Activated CD4-positive, alpha-beta T cell treated with anti-CD3 and anti-CD28 coated beads for 1 hour (primary cell): Measurements from ENCODE around the gene DPF3.

Source experiments
- DNase-seq: peaks from one replicate; pipeline ENCODE4 v3.0.0-alpha.2; 2020

DPF3 gene

DNA sequence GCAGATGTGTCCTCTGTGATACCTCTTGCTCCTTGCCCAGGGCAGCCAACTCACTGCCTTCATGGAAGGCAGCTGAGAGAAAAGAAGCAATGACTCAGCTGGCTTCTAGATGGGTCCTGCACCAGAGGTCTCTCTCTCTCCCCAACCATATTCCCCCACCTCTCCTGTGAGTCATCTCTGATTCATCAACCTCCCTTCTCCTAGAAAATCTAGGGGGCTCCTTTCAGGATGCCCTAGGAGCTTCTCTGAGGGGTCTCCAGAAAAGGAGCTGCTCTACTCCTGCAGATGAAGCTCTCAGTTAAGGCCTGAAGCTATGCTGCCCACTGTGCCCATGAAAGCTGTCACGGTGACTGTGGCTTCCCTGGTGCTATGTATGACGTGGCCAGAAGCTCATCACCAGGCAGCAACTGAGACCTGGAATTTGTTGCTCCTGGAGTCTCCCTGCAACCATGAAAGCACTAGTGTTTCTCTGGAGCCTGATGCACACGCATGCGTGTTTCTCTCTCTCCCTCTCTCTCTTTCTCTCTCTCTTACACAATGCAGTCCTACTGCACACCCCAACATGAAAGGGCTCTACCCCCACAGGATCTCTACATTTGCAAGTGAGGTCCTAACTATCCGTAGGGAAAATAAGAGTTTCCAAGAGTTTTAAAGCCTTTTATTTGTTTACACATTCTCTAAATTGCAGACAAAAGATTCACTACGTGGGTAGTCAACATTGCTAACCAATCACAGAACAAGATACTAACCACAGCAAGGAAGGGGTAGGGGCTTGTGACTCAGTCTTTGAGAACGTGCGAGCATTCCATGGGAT, 285.3 kb downstream of the DPF3 start:
- no peak for DNase-seq

DNA sequence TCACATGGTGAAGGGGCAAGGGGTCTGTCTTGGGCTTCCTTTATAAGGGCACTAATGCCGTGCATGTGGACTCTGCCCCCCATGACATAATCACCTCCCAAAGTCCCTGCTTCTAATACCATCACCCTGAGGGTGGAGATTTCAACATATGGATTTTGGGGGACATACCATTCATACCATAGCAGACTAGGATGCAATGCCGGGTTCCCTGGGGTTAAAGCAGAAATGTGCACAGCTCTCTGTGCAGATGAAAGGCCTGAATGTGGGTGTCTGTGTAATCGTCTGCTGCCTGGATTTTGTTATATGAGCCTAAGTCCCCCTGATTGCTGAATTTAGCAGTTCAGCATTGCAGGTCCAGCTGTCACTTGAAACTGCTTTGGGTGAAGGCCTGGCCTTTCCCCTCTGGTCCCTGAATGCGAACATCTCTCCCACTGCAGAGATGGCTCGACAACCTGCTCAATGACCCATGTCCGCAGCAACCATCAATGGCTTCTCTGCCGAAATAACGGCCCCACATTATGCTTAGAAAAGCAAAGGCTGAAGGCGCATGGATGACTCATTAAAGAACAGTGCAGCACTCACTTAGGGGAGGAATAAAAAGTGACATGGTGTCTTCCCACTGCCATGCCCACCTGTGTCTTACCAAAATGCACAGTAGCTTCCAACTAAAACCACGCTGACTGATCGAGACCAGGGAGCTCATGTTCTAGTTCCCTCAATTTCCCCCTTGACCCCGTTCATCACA, 286.3 kb downstream of the DPF3 start:
- DNase-seq: no peak

DNA sequence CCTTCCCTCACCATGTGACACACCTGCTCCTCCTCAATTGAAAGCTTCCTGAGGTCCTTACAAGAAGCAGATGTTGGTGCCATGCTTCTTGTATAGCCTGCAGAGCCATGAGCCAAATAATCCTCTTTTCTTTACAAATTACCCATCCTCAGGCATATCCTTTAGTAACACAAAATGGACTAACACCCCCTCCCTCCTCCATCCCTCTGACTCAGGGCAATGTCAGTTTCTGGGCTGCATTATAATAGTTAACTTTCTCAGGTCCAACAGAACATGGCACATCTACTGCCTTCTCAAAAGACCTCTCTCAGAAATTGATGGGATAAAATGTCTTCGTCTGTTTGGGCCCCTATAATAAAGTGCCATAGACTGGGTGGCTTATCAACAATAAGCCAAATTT, 287.0 kb downstream of the DPF3 start:
- DNase-seq: no peak

DNA sequence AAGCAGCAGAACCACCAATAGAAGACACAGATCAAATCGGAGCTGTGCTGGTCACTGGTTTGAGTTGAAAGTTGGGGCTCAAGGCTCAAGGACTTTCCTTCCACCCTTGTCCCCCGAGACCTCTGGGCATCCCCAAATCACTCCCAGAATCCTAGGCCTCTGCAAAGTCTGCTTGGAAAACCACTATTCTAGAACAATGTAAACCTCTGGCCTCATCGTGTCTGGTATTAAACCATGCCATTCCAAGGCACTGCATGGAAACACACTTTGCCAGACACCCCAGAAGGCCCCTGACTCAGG, 288.0 kb downstream of the DPF3 start:
- DNase-seq: no peak

DNA sequence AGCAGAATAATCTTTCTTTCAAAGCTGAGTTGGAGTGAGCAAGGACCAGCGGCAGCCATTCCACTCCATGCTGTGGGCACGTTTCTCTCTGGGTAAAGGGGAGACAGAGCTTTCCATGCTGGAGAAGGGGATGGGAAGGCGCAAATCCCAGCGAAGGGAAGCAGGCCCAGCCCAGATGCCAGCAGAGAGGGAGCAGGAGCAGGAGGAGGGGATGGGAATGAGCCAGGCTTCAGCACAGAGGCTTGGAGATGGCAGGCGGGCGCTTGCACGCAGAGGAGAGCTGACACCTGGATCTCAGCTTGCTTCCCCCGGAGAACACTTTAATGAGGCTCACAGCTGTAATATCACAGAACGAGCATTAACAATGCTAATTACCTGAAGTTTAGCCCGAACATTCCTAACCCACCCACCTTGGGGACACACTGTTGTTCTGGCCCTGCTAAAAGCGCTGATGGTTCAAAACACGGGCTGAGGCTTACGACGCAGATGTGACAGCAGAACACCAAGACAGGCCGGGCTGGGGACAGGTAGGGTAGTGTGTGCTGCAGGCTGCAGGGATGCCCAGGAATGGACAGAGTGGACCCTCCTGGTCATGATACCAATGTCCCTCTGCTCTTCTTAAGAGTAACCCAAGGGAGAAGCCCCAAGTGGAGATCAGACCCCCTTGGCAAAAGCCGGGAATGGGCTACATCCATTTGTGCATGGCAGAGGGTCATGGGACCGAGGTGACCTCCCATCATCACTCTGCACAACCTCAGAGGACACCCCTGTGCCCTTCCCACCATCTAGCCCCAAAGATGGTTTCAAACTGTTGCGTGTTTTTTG, 288.6 kb downstream of the DPF3 start:
- DNase-seq: no peak

DNA sequence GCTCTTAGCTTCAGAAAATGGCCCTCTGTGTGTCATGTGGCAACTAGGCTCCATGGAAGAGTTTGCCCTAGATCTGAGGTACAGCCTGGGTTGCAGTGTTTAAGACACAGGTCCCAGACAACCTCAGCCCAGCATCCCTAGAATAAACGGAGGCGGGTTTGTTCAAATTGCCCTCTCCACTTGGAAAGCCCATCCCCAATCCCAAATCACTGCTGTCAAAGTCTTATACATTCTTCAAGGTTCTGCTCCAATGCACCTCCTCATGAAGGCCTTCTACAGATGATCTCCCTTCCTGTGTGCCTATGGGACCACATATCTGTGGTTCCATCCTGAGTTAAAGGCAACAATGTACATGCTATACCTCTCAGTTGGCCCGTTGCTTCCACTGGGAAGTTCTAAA, 289.8 kb downstream of the DPF3 start:
- DNase-seq: no peak

DNA sequence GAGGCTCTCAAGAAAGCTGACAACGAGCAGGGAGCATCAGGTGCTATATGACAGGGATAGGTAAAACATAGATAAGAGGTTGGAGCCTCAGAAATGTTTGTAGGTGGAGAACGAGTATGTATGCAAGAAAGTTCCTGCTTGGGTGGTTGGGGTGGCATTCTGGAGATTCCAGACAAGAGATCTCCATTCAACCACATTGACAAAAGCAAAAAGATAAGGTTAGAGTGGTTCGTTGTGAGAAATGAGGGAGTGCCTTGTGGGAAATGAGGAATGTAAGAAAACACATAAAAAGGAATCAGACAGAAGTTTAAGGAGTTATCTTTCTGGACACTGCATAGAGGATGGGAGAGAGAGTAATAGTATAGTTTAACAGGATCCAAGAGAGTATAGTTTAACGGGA, 290.3 kb downstream of the DPF3 start:
- no peak for DNase-seq

DNA sequence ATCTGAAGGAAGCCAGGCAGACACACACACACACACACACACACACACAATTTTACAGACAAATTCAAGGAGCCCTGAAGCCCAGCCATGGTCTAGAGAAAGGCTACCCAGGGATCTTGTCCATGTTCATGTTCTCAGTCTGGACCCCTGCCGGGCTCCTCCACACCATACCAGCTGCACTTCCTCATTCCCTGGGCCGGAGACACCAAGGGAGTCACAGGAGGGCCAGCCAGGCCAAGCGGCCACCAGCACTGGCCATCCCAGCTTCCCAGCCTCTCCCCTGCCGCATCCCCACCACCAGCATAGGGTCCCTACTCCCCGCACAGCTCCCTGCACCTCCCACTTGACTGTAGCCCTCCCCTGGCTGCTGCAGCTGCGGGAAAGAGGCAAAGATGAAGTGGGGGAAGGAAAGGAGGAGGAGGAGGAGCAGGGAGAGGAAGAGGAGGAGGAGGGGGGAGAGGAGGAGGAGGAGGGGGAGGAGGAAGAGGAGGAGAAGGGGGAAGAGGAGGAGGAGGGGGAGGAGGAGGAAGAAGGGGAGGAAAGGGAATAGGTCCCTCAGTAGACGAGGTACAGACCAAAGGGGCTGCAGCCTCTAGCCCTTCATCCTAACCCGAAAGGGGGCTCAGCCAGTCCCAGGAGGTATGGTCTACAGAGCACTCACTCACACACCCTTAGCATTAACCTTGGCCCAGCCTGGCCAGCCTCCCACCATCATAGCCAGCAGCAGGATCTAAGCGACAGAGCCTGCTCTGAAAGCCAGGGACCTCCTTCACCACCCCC, 293.2 kb downstream of the DPF3 start:
- DNase-seq: no peak

DNA sequence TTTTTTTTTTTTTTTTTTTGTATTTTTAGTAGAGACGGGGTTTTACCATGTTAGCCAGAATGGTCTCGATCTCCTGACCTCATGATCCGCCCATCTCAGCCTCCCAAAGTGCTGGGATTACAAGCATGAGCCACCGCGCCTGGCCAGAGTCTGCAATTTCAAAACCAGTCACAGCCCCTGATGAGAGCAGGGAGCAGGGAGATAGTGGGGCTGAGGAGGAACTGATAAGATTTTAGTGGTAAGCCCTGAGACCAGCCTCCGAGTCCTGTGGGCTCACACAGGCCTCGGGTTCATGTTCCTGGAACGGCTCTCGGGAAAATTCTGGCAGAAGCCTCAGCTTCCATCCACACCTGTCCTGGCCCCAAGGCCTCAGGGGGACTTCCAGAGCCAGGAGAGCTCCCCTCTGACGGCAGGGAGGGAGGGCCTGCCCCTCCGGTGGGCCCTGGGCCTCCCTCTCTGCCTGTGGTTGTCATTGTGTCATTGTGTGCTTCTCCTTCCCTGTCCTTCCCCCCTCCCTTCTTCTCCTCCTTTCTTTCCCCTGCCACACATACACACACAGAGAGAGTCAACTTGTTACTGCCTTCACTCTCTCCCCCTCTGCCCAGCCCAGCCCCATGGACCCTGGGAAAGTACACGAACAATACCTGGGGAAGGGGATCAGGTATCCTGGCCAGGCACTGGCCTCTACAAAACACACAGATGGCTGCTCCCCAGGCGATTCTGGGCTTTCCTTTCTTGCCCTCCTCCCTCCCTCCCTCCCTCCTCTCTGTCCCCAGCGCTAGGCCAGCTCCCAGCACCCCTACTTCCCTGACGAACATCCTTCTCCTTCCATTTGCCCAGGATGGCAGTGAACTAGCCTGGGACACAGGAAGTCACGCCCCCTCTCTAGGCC, 294.1 kb downstream of the DPF3 start:
- no peak for DNase-seq

DNA sequence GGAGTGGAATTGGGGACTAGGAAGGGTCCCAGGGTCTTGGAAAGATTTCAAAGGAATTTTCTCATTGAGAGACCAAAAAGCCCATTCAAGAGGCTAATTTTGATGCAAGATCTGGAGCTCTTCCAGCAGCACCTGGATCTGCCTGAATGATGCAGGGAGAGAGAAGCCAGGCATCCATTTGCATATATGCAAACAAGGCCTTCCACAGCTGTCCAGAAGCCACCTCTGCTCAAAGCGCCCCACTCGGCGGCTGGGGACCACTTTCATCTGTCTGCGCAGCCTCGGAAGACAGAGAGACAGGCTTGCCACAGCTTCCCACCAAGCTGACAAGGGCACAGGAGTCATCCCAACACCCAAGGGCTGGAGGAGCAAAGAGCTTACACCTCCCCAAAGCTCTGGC, 295.6 kb downstream of the DPF3 start:
- no peak for DNase-seq

DNA sequence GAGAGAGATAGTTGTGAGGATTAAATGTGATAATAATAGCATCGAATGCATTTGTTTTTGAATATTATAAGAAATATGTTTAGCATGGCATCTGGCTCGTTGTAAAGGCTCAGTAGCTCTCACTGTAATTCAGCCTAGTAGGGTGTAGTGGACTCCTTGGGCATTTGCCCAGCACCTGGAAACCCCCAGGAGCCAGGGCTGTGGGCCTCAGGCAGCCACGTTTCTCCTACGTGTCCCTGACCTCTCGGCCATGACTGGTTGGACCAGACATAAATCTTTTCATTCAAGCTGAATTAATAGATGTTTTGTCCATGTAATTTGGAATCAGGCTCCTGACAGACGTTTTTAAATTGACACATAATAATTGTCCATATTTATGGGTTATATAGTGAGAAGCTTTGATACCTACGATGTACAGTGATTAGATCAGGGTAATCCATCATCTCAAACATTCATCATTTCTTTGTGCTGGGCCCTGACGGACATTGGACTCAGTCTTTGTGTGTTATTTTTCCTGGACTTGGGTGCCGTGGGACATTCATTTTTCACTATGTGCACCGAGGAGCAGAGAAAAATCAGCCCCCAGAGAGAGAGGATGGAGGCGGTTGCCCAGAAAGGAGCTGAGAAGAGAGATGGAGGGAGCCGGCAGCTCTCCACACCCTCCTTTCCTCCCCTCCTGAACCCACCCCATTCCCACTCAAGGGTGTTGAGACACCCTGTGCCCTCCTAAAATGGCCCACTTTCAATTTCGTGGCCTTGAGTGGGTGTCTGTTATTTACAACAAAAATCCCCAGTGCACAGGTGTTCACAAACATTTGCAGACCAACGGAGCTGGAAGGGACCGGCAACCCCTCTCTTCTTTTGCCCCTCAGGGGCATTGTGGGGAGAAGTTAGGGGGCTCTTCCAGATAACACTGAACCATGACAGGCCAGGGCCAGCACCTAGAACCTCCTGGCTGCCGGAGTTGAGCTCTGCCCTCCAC, 296.4 kb downstream of the DPF3 start:
- DNase-seq: no peak

DNA sequence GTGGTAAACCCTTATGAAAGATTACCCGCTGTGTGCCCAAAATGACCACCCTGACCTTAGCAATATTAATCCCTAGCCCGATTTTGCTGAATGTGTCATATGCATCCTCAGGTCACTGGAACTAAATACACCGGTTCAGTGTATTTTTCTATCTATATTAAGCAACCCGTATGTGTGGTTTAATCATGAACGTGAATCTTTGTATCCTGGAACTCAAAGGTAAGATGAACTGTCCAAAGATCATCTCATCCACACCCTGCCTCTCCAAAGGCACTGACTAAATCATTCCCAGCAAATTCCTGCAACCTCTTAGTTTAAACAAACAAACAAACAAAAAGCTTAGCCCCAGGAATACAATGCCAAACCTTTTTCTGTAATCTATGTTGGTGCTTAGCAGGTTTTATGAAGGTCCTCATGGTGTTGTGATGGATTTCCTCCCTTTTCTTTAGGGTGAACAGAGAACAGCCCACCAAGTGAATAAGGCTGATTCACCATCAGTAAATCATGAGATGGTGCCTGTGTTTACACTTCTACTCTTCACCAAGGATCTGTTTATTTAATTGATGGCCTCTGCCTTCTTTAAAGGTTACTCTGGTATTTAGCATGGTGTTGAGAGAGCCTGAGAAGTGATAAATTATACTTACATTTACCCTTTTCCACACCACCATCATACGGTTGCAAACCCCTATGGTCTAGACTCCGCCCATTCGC, 298.6 kb downstream of the DPF3 start:
- DNase-seq: no peak

DNA sequence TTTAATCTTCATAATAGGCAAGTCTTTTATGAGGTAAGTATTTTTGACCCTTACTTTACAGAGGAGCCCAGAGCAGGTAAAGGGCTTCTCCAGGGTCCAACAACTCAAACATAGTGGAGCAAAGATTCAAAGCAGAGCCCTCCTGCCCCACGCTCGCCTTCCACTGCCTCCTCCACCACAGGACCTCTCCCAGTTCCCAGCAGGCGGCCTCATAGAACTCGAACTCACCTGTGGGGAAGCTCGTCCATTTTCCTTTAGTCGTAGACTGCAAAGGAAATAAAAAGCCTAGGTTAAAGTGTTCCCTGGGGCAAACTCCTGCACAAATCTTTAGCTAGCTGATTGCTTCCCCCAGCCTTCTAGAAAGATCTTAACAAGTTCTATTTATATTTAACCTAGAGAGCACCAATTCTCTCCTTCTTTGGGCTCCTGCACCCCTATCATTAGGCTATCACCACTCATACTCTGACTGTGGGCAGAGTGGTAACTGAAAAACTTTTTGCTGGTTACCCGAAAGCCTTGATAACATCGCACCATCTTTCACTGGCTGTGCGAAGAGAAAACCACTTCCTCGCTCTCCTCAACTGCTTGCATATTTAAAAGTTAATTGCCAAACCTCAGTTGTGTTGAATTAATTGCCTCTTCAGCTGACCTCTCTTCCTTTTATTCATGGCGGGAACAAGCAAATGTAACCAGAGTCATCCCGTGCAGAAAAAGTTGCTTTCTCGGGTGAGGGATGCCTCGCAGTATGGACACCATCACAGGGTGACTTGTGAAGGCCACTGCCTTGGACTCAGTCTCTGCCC, 299.6 kb downstream of the DPF3 start:
- DNase-seq: no peak

DNA sequence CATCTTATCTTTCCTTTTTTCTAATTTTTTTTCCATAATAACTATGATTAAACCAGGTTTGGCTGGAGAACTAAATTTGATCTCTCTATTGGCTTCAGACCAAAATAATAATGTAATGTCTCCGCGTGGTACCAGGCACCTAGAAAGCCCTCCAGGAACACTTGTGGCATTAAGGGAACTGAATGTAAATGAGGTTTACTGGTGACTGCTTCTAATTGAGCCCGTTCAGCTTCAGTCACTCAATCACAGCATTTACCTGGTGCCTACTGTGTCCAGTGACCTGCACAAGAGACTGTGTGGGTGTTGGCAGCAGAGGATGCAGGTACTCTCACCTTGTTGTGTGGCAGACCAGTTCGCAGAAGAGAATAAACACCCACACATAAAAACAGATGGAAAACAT, 302.5 kb downstream of the DPF3 start:
- DNase-seq: no peak

DNA sequence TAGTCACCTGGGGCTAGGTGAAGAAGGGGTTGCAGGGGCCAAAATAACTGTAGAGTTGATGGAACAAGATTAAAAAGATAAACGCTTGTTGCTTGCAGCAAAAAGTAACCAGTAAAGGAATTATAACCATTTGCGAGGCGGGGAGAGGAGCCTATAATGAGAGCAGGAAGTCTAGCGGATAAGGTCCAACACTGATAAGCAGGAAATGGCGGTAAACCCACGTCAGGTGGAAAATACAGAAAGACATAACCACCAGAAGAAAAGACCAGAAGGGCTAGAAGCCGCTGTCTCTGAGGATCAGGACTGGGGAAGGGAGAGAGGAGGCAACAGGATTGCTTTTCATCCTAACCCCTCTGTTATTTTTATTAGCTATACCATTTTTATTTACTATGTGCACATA, 303.3 kb downstream of the DPF3 start:
- DNase-seq: no peak

DNA sequence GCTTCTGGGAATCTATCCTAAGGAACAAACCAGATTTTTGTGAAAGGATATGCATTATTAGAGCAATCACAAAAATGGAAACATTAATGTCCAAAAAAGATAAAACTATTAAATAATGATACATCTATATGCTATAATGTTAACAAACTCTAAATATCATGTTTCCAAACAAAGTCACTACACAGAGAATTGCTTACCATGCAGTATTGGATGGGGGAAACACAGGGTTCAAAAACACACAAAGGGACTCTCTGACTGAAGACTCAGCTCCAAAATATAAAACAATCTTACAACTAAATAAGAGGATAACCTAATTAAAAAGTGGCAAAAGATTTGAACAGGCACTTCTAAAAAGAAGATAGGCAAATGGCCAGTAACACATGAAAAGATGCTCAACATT, 304.2 kb downstream of the DPF3 start:
- DNase-seq: no peak

DNA sequence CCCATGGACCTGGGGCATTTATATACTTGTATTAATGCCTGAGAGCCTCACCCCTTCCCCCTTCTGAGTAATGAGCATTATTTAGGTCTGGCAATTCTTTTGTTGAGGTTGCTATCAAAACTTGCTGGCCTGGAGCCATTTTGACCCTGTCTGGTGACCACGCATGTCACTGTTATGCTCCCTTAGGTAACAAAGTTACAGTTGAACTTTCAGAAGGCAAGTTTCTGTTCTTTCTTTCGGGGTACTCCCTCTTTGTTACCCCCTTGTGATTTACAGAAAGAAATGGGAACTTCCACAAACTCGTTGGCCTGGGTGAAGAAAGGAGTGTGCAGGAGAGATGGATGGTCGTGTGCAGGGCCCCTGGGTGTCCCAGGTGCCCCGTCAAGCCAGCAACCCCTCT, 305.4 kb downstream of the DPF3 start:
- DNase-seq: no peak

DNA sequence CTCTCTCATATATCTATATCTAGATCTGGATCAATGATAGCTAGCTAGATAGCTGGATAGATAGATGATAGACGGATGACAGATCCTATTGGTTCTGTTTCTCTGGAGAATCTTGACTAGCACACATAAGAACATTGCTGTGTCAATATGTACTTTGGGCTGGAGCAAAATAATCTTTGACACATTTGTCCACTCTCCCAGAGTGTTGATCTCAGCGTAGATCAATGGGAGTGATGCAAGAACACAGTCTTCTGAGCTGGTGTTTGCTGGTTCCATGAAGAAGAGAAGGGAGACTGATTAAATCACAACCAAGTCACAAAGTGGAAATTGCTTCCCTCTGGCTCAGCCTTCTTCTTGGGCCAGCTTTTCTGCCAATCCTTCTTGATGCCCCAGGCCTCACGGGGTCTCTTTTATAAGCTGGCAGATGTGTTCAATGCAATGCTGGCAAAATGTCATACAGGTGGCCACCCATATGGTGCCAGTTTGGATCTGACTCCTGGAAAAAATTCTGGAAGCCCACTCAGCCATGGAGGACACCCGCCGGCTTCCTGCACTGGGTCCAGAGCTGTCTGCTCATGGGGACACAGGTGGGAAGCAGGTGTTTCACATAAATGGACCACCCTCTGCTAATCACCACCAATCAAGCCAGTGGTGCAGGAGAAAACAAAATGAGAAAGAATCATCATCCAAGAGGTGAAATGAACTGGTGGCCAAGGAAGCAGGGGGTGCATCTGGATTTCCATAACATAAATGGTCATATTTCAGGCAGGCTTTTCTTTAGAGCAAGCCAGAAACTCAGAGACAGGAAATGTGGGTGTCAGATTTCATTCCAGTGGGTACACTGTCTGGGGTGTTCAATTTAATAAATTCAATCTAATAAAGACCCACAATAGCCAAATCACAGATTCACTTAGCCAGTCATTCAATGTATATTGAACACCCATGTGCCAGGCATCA, 310.3 kb downstream of the DPF3 start:
- no peak for DNase-seq
